ACC112 (cell line): ENCODE data around the gene MIEF1.

Experiments used
- H2AFZ ChIP-seq: fragments of 200-600 bp; sonication (generic); one replicate; pipeline ENCODE4 v1.6.0; 2017; ENCODE audit warnings: antibody characterized with exemption, low read length; ENCODE audit not compliant: unreplicated experiment
- H3K27ac ChIP-seq: fragments of 200-600 bp; sonication (generic); 2 replicates; pipeline ENCODE4 v1.5.1; 2014; ENCODE audit warnings: low read depth, mild to moderate bottlenecking, antibody characterized with exemption, low read length, moderate library complexity
- H3K27me3 ChIP-seq: fragments of 200-600 bp; sonication (generic); 2 replicates; pipeline ENCODE4 v1.6.1; 2014; ENCODE audit warnings: mild to moderate bottlenecking, antibody characterized with exemption, low read length, moderate library complexity, mixed read lengths; ENCODE audit not compliant: insufficient read depth
- H3K36me3 ChIP-seq: fragments of 200-600 bp; sonication (generic); 2 replicates; pipeline ENCODE4 v1.6.1; 2016; ENCODE audit warnings: mild to moderate bottlenecking, antibody characterized with exemption, low read length, moderate library complexity, mixed read lengths; ENCODE audit not compliant: insufficient read depth
- H3K4me1 ChIP-seq: fragments of 200-600 bp; sonication (generic); one replicate; pipeline ENCODE4 v1.6.1; 2016; ENCODE audit warnings: low read length, mixed read lengths; ENCODE audit not compliant: insufficient read depth, unreplicated experiment, control insufficient read depth
- H3K4me3 ChIP-seq: fragments of 200-600 bp; sonication (generic); 2 replicates; pipeline ENCODE4 v1.5.1; 2014; ENCODE audit warnings: mild to moderate bottlenecking, low read depth, low read length
- H3K79me2 ChIP-seq: fragments of 200-600 bp; sonication (generic); one replicate; pipeline ENCODE4 v1.6.0; 2016; ENCODE audit warnings: low read length; ENCODE audit not compliant: control insufficient read depth, unreplicated experiment, insufficient read depth

MIEF1 gene

GRCh38 chr22:39490966-39491680 lies 11.0 kb upstream of the MIEF1 start:
- H3K27ac ChIP-seq, result no peak overlapping the region
- no peaks in the 10 kb centered on the region for H3K79me2 ChIP-seq
- peaks cover 16% of the 10 kb centered on the region for H3K4me1 ChIP-seq
- H3K36me3 ChIP-seq, result no peaks in the 10 kb centered on the region
- H3K4me3 ChIP-seq, result no peak overlapping the region
- H2AFZ ChIP-seq, result no peak overlapping the region
- no peaks in the 10 kb centered on the region for H3K27me3 ChIP-seq

DNA sequence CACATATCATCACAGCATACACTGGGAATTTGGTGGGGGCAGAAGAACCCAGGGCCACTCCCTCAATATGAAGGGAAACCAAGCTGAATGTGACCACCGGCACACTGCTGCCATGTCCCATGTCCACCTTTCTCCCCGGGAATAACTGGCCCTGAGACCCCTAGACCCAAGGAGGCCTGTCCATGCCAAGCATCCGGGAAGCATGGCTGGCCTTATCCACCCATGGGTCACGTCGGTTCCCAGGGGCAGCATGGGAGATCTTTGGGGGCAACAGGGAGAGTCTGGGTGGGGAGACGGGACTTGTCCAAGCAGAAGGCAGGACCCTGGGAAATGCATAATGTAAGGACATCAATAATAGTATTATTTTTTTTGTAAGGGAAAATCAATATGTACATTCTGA lies 10.4 kb upstream of the MIEF1 start:
- Histone ChIP-seq H3K27me3 (no peaks in the 10 kb centered on the region), H3K36me3 (no peaks in the 10 kb centered on the region), H3K4me3 (no peak overlapping the region), H3K79me2 (no peaks in the 10 kb centered on the region), H3K27ac (no peak overlapping the region), H3K4me1 (peaks cover 16% of the 10 kb centered on the region), H2AFZ (no peak overlapping the region)

- no peak overlapping the region for H2AFZ ChIP-seq
- H3K79me2 ChIP-seq, result no peaks in the 10 kb centered on the region
- H3K27me3 ChIP-seq, result no peaks in the 10 kb centered on the region
- no peak overlapping the region for H3K27ac ChIP-seq
- no peaks in the 10 kb centered on the region for H3K36me3 ChIP-seq
- no peak overlapping the region for H3K4me3 ChIP-seq
- H3K4me1 ChIP-seq, result peaks cover 16% of the 10 kb centered on the region
Measured at GRCh38 chr22:39492186-39492585, 9.9 kb upstream of the MIEF1 start.

- H3K79me2 ChIP-seq, result no peaks in the 10 kb centered on the region
- H2AFZ ChIP-seq, result no peak overlapping the region
- no peak overlapping the region for H3K4me3 ChIP-seq
- H3K4me1 ChIP-seq, result peaks cover 16% of the 10 kb centered on the region
- H3K27me3 ChIP-seq, result no peaks in the 10 kb centered on the region
- H3K36me3 ChIP-seq, result no peaks in the 10 kb centered on the region
- H3K27ac ChIP-seq, result peak overlapping the region; percentile 44; the same call in 1 of the 2 replicates
Measured at GRCh38 chr22:39493759-39494158, 8.3 kb upstream of the MIEF1 start.

DNA sequence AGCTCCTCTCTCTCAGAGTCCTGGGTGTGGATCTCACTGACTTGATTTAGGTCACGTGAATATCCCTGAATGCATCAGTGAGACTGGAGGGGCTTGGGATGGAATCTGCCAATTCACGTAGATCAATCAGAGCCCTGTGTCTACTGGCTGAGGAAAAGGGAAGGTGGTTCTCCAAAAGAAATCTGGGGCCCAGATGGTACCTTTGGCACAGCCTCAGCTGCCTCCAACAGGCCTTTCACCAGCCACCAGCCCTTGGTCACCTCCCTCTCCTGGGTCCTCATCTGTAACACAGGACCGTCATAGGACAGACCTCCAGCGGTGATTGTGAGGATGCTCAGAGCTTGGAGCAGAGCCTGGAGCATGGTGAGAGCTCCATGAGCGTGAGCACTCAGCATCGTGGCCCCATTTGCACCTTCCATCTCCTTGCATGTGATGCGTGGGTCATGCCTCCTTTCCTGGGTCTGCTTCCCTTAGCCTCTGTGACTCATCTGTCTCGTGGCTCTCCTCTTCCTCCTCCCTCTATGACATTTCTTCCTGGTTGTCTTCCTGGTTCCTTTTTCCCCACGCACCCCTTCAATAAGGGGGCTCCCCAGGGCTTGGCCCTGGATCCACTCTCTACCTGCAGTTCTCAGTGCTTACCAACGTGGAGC lies 7.5 kb upstream of the MIEF1 start:
- Histone ChIP-seq H2AFZ (no peak overlapping the region), H3K79me2 (no peaks in the 10 kb centered on the region), H3K27ac (peak overlapping the region; percentile 44; the same call in 1 of the 2 replicates), H3K4me1 (peaks cover 16% of the 10 kb centered on the region), H3K27me3 (no peaks in the 10 kb centered on the region), H3K4me3 (no peak overlapping the region), H3K36me3 (no peaks in the 10 kb centered on the region)

GRCh38 chr22:39496131-39496838 lies 5.8 kb upstream of the MIEF1 start:
- Histone ChIP-seq H3K79me2 (no peaks in the 10 kb centered on the region), H3K27me3 (no peaks in the 10 kb centered on the region), H3K36me3 (no peaks in the 10 kb centered on the region), H3K4me3 (no peak overlapping the region), H2AFZ (no peak overlapping the region), H3K27ac (no peak overlapping the region), H3K4me1 (peaks cover 20% of the 10 kb centered on the region)

- H3K4me3 ChIP-seq, result no peak overlapping the region
- no peak overlapping the region for H2AFZ ChIP-seq
- no peak overlapping the region for H3K27ac ChIP-seq
- H3K4me1 ChIP-seq, result peaks cover 23% of the 10 kb centered on the region
- H3K36me3 ChIP-seq, result no peaks in the 10 kb centered on the region
- H3K79me2 ChIP-seq, result peaks cover 2% of the 10 kb centered on the region
- H3K27me3 ChIP-seq, result no peaks in the 10 kb centered on the region
Measured at GRCh38 chr22:39497429-39497828, 4.7 kb upstream of the MIEF1 start.

- no peak overlapping the region for H2AFZ ChIP-seq
- peaks cover 24% of the 10 kb centered on the region for H3K4me1 ChIP-seq
- no peaks in the 10 kb centered on the region for H3K27me3 ChIP-seq
- no peaks in the 10 kb centered on the region for H3K36me3 ChIP-seq
- H3K4me3 ChIP-seq, result no peak overlapping the region
- no peak overlapping the region for H3K27ac ChIP-seq
- peaks cover 12% of the 10 kb centered on the region for H3K79me2 ChIP-seq
Measured at GRCh38 chr22:39498368-39498767, 3.7 kb upstream of the MIEF1 start.

DNA sequence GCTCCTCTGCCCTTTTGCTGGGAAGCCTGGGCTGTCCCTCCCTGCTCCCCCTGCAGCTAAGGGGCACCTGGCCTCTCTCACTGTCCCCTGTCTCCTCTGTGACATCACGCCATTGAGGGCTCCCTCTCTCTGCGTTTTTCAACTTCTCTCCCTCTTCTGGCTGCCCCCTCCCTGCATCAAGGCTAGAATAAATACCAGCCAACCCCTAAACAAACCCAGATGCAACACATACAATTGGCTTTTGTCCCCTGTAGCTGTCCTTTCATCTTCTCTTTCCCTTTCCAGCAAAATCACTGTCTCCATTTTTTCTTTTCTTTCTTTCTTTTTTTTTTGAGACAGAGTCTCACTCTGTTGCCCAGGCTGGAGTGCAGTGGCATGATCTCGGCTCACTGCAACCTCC lies 3.3 kb upstream of the MIEF1 start:
- Histone ChIP-seq H3K27me3 (no peaks in the 10 kb centered on the region), H3K36me3 (no peaks in the 10 kb centered on the region), H3K79me2 (peaks cover 16% of the 10 kb centered on the region), H2AFZ (no peak overlapping the region), H3K4me3 (no peak overlapping the region), H3K27ac (no peak overlapping the region), H3K4me1 (peaks cover 24% of the 10 kb centered on the region)

DNA sequence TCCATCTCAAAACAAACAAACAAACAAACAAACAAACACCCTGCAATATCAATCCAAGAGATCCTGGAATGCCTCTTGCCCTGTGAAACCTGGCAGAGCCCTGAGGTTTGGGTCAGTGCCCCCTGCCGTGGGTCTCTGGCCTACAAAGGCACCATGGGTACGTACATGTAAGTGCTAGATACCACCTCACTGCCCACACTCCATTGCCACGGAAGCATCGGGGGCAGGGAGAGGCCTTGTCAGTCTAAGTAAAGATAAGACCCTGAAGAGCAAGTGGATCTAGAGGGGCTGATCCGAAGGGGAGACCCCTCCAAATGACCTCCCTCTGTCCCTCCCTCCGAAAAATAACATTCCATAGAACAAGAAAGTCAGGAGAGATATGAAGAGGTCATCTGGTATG lies 2.0 kb upstream of the MIEF1 start:
- H3K36me3 ChIP-seq, result no peaks in the 10 kb centered on the region
- no peak overlapping the region for H3K27ac ChIP-seq
- peaks cover 26% of the 10 kb centered on the region for H3K79me2 ChIP-seq
- no peaks in the 10 kb centered on the region for H3K27me3 ChIP-seq
- H3K4me1 ChIP-seq, result peaks cover 12% of the 10 kb centered on the region
- H3K4me3 ChIP-seq, result no peak overlapping the region
- H2AFZ ChIP-seq, result no peak overlapping the region
